Uterus (tissue), 4 donors: ENCODE data around the gene ACE. TPM values are rescaled to one million over a fixed set of nuclear protein-coding genes. Genes with fewer than 3 reads are reported as not detected.
A peak's percentile ranks its signal among the peaks of the same experiment; 100 is the strongest.
"Not testable (repeated sequence)": the region's sequence is repeated elsewhere in the genome, so short reads cannot be mapped to it uniquely, and the experiment has no call there.

ENCODE experiments used
- DNase-seq, 2 donors: peaks; one replicate each; pipeline ENCODE4 v3.0.0-alpha.2; 2019 to 2020
- H3K27ac ChIP-seq, 2 donors: fragments of 200-600 bp; sonication (generic); 1 replicate in 1 of 2; 2 replicates in 1 of 2; pipeline ENCODE4 v1.5.1; 2016 to 2018
- H3K27me3 ChIP-seq, 2 donors: fragments of 200-600 bp; sonication (generic); one replicate each; pipeline ENCODE4 v1.5.1; 2018 to 2019; ENCODE audit warnings: control low read depth in 1 of 2
- H3K36me3 ChIP-seq, 2 donors: fragments of 200-600 bp; sonication (generic); one replicate each; pipeline ENCODE4 v1.5.1; 2019; ENCODE audit warnings: control low read depth in 1 of 2
- H3K4me1 ChIP-seq, 2 donors: fragments of 200-600 bp; sonication (generic); one replicate each; pipeline ENCODE4 v1.5.1; 2018 to 2019; ENCODE audit warnings: control low read depth in 1 of 2
- H3K4me3 ChIP-seq, 2 donors: fragments of 200-600 bp; sonication (generic); 1 replicate in 1 of 2; 2 replicates in 1 of 2; pipeline ENCODE4 v1.5.1; 2018 to 2019; ENCODE audit warnings: mild to moderate bottlenecking in 1 of 2
- H3K9me3 ChIP-seq, 2 donors: fragments of 200-600 bp; sonication (generic); one replicate each; pipeline ENCODE4 v1.5.1; 2019; ENCODE audit warnings: control low read depth in 1 of 2
- POLR2A ChIP-seq, 2 donors: fragments of 450-650 bp; IDR thresholded peaks; one replicate each; pipeline ENCODE4 v1.6.1; 2016; ENCODE audit warnings: antibody characterized with exemption in 2 of 2, mild to moderate bottlenecking in 1 of 2, moderate library complexity in 1 of 2
- intact Hi-C: fragments of 100-400 bp; cut with DNase I; formaldehyde crosslinking; loops from one replicate; pipeline ENCODE4 v1.15.1; 2023; ENCODE audit warnings: low total_unique reads
- total RNA-seq, 4 donors: library from RNA; depleted of rRNA in 3 of 4; stranded (reverse); fragments of >200 nt in 3 of 4; gene quantifications; one replicate each; pipeline versions ENCODE4 v1.1.0 to v1.2.4, GENCODE V29; 2014 to 2023
- TF ChIP-seq, protein P1 (sequence below), 4 experiments: fragments of 200-600 bp in 2 of 4; fragments of 450-650 bp in 2 of 4; sonication (generic) in 2 of 4; IDR thresholded peaks; one replicate each; pipeline ENCODE4 v1.5.1; 2016 to 2019; ENCODE audit warnings: antibody characterized with exemption in 4 of 4, mild to moderate bottlenecking in 2 of 4, moderate library complexity in 1 of 4
- donor health status: DM: yes; HTN: yes; CAD: no.

Gene ACE
- total RNA-seq, 4 donors from 2014 or later, result 0.77 to 27.4 (median 7.9) TPM; not detected in 1

GRCh38 chr17:63452046-63452961, 24.6 kb upstream of the ACE start:
- Histone ChIP-seq H3K4me3 (no peak overlapping the region), H3K9me3 (no peaks in the 10 kb centered on the region), H3K36me3 (no peaks in the 10 kb centered on the region), H3K27me3 (no peaks in the 10 kb centered on the region), H3K27ac (no peak overlapping the region), H3K4me1 (peaks cover 0 to 12% of the 10 kb centered on the region in 2 donors)
- DNase-seq, result no peak
- TF ChIP-seq, protein P1, sequence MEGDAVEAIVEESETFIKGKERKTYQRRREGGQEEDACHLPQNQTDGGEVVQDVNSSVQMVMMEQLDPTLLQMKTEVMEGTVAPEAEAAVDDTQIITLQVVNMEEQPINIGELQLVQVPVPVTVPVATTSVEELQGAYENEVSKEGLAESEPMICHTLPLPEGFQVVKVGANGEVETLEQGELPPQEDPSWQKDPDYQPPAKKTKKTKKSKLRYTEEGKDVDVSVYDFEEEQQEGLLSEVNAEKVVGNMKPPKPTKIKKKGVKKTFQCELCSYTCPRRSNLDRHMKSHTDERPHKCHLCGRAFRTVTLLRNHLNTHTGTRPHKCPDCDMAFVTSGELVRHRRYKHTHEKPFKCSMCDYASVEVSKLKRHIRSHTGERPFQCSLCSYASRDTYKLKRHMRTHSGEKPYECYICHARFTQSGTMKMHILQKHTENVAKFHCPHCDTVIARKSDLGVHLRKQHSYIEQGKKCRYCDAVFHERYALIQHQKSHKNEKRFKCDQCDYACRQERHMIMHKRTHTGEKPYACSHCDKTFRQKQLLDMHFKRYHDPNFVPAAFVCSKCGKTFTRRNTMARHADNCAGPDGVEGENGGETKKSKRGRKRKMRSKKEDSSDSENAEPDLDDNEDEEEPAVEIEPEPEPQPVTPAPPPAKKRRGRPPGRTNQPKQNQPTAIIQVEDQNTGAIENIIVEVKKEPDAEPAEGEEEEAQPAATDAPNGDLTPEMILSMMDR (IDR thresholded peaks at IDR 0.05), result no peak
- TF ChIP-seq POLR2A (IDR thresholded peaks at IDR 0.05), result no peak
- intact Hi-C loops, result no loop called here

DNA sequence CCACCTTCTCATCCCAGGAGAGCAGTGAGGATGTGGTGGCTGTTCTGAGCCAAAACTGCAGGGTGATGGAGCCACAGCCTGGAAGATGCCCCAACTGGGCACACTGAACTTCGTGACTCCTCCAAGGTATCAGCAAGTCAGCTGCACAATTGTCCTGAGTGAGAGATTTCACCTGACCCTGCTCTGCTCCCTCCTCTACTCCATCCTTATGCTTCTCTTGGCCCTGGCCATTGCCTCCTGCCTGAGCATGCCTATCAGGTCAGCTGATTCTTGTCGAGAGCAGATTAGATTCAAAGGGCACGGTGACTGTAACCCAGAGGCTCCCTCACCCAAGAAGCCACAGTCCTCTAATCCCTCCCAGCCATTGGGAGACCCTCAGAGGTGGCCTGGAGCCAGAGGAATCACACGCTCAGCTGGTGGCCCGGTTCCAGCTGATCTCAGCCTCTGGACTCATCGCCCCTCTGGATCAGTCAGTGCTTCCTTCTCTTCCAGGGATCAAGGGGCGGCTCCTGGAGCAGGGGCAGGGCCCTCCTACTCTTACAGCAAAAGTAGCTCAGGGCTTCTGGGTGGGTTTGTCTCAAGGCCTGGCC, 23.8 kb upstream of the ACE start:
- no peak for DNase-seq
- TF ChIP-seq, protein P1 (IDR thresholded peaks at IDR 0.05), result no peak
- no peak for TF ChIP-seq POLR2A (IDR thresholded peaks at IDR 0.05)
- no peaks in the 10 kb centered on the region for H3K36me3 ChIP-seq
- intact Hi-C loops, result no loop called here
- H3K4me3 ChIP-seq, result no peak overlapping the region
- H3K27me3 ChIP-seq, result no peaks in the 10 kb centered on the region
- no peak overlapping the region for H3K27ac ChIP-seq
- peaks cover 0 to 5% of the 10 kb centered on the region in 2 donors for H3K4me1 ChIP-seq
- H3K9me3 ChIP-seq, result no peaks in the 10 kb centered on the region

DNA sequence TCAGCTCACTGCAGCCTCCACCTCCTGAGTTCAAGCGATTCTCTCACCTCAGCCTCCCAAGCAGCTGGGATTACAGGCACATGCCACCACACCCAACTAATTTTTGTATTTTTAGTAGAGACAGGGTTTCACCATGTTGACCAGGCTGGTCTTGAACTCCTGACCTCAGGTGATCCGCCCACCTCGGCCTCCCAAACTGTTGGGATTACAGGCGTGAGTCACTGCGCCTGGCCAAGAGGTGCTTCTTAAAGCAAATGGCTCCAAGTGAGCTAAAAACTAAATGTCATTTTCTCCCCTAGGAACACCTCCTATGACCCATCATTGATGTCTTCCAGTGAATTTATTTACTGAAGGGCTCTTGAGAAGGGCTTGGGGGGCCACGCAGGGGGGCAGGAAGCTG, 22.5 kb upstream of the ACE start:
- intact Hi-C loops, H3K27ac ChIP-seq, DNase-seq, H3K4me1 ChIP-seq, H3K4me3 ChIP-seq, H3K27me3 ChIP-seq, H3K36me3 ChIP-seq, H3K9me3 ChIP-seq: not testable (repeated sequence)

DNA sequence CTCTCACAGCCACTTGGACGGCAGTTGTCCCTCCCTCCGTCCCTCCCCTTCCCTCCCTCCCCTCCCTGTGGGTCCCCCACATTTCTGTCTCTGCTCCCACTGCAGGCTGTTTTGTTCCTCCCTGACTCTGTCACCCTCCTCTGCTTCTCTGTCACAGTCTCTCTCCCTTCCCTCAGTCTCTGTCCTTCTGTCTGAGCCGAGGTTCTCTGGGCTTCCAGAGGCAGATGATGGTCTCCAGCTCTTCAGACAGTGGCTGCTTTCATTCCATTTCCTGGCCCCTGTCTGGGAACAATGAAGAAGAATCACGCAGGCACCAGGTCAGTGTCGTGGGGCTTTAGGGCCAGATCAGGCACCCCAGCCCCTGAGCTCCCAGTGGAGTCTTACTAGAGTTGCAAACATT, 21.9 kb upstream of the ACE start:
- Histone ChIP-seq H3K27me3 (no peaks in the 10 kb centered on the region), H3K4me1 (peaks cover 0 to 5% of the 10 kb centered on the region in 2 donors), H3K36me3 (no peaks in the 10 kb centered on the region), H3K27ac (peak overlapping the region in 1 of 2 donors; percentile 37), H3K9me3 (no peaks in the 10 kb centered on the region), H3K4me3 (no peak overlapping the region)
- TF ChIP-seq, protein P1 (IDR thresholded peaks at IDR 0.05), result no peak
- no peak for TF ChIP-seq POLR2A (IDR thresholded peaks at IDR 0.05)
- intact Hi-C loops, result no loop called here
- no peak for DNase-seq

- Histone ChIP-seq H3K36me3 (no peaks in the 10 kb centered on the region), H3K27me3 (no peaks in the 10 kb centered on the region), H3K9me3 (no peaks in the 10 kb centered on the region), H3K4me1 (peaks cover 0 to 5% of the 10 kb centered on the region in 2 donors), H3K4me3 (no peak overlapping the region), H3K27ac (peak overlapping the region in 1 of 2 donors; percentile 37)
- DNase-seq, result no peak
- no peak for TF ChIP-seq POLR2A (IDR thresholded peaks at IDR 0.05)
- TF ChIP-seq, protein P1 (IDR thresholded peaks at IDR 0.05), result no peak
- intact Hi-C loops, result no loop called here
These were observed 21.4 kb upstream of the ACE start for GRCh38 chr17:63455417-63455816.
